SK-N-SH (cell line): ENCODE data around the gene DIS3L.

Experiments
- EZH2phosphoT487 ChIP-seq: fragments of 200-600 bp; sonication (generic); IDR thresholded peaks from 2 replicates; pipeline ENCODE4 v1.6.1; 2017; ENCODE audit warnings: low read depth, mixed run types, mild to moderate bottlenecking, antibody characterized with exemption, moderate library complexity, borderline replicate concordance
- FOXM1 ChIP-seq: IDR thresholded peaks from 2 replicates; pipeline ENCODE4 v1.4.0; 2012; ENCODE audit warnings: low read depth, mild to moderate bottlenecking
- GABPA ChIP-seq: IDR thresholded peaks from 2 replicates; pipeline ENCODE4 v1.4.0; 2012; ENCODE audit warnings: low read depth, mild to moderate bottlenecking
- JUND ChIP-seq: IDR thresholded peaks from 2 replicates; pipeline ENCODE4 v1.4.0; 2012
- NRF1 ChIP-seq: IDR thresholded peaks from 2 replicates; pipeline ENCODE4 v1.6.1; 2012; ENCODE audit warnings: low read depth, mild to moderate bottlenecking, low read length
- POLR2AphosphoS5 ChIP-seq: IDR thresholded peaks from 2 replicates; pipeline ENCODE4 v1.6.1; 2012; ENCODE audit warnings: low read depth, low read length
- RAD21 ChIP-seq: IDR thresholded peaks from 2 replicates; pipeline ENCODE4 v1.6.1; 2012; ENCODE audit warnings: mild to moderate bottlenecking, low read length
- SIN3A ChIP-seq: IDR thresholded peaks from 2 replicates; pipeline ENCODE4 v1.6.1; 2012; ENCODE audit warnings: low read depth, mild to moderate bottlenecking, low read length, moderate library complexity, borderline replicate concordance
- SMC3 ChIP-seq: IDR thresholded peaks from 2 replicates; pipeline ENCODE4 v1.6.1; 2012; ENCODE audit warnings: low read depth, low read length, improper control_type of control experiment
- TCF12 ChIP-seq: IDR thresholded peaks from 2 replicates; pipeline ENCODE4 v1.4.0; 2012
- YY1 ChIP-seq: IDR thresholded peaks from 2 replicates; pipeline ENCODE4 v1.4.0; 2012; ENCODE audit warnings: low read depth, mild to moderate bottlenecking
- ZBTB33 ChIP-seq: IDR thresholded peaks from 2 replicates; pipeline ENCODE4 v1.4.0; 2012; ENCODE audit warnings: low read depth, borderline replicate concordance
- TF ChIP-seq, protein P1 (sequence below): fragments of 200-600 bp; sonication (generic); IDR thresholded peaks from 2 replicates; pipeline ENCODE4 v1.6.1; 2017; ENCODE audit warnings: antibody characterized with exemption, mild to moderate bottlenecking, moderate library complexity
- TF ChIP-seq, protein P2 (sequence below): IDR thresholded peaks from 2 replicates; pipeline ENCODE4 v1.4.0; 2012; ENCODE audit warnings: low read depth

GRCh38 chr15:66323312-66323928, 30.1 kb downstream of the DIS3L start:
- TF ChIP-seq EZH2phosphoT487, result no peak
- TF ChIP-seq RAD21, result no peak
- TF ChIP-seq, protein P1, sequence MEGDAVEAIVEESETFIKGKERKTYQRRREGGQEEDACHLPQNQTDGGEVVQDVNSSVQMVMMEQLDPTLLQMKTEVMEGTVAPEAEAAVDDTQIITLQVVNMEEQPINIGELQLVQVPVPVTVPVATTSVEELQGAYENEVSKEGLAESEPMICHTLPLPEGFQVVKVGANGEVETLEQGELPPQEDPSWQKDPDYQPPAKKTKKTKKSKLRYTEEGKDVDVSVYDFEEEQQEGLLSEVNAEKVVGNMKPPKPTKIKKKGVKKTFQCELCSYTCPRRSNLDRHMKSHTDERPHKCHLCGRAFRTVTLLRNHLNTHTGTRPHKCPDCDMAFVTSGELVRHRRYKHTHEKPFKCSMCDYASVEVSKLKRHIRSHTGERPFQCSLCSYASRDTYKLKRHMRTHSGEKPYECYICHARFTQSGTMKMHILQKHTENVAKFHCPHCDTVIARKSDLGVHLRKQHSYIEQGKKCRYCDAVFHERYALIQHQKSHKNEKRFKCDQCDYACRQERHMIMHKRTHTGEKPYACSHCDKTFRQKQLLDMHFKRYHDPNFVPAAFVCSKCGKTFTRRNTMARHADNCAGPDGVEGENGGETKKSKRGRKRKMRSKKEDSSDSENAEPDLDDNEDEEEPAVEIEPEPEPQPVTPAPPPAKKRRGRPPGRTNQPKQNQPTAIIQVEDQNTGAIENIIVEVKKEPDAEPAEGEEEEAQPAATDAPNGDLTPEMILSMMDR, result no peak
- TF ChIP-seq SMC3, result no peak
- TF ChIP-seq POLR2AphosphoS5, result no peak
- no peak for TF ChIP-seq JUND
- no peak for TF ChIP-seq ZBTB33
- no peak for TF ChIP-seq TCF12
- TF ChIP-seq NRF1, result no peak
- TF ChIP-seq, protein P2, sequence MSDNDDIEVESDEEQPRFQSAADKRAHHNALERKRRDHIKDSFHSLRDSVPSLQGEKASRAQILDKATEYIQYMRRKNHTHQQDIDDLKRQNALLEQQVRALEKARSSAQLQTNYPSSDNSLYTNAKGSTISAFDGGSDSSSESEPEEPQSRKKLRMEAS, result no peak
- no peak for TF ChIP-seq SIN3A
- TF ChIP-seq YY1, result no peak
- no peak for TF ChIP-seq GABPA
- TF ChIP-seq FOXM1, result no peak
